ENCODE data around the gene RARRES1.

DNA sequence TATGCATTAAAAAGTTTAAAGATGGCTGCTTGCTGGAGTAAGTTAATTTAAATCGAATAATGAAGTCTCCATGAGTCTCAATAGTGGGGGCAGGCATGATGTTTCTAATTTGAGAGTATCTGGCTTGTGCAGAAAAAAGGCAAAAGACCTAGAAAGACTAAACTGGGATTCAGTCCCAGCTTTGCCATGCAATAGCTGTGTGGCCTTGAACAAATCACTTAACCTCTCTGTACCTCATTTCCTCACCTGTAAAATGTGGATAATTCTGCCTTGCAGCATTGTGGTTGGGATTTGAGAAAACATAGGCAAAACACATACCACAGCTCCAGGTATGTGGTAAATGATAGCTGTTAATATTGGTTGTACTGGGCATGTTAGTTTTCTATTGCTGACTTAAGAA lies 68.4 kb downstream of the RARRES1 start:
- TF ChIP-seq, protein P1, sequence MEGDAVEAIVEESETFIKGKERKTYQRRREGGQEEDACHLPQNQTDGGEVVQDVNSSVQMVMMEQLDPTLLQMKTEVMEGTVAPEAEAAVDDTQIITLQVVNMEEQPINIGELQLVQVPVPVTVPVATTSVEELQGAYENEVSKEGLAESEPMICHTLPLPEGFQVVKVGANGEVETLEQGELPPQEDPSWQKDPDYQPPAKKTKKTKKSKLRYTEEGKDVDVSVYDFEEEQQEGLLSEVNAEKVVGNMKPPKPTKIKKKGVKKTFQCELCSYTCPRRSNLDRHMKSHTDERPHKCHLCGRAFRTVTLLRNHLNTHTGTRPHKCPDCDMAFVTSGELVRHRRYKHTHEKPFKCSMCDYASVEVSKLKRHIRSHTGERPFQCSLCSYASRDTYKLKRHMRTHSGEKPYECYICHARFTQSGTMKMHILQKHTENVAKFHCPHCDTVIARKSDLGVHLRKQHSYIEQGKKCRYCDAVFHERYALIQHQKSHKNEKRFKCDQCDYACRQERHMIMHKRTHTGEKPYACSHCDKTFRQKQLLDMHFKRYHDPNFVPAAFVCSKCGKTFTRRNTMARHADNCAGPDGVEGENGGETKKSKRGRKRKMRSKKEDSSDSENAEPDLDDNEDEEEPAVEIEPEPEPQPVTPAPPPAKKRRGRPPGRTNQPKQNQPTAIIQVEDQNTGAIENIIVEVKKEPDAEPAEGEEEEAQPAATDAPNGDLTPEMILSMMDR (IDR thresholded peaks at IDR 0.05; ENCODE audit: poor library complexity) = no peak
- TF ChIP-seq EZH2phosphoT487 (IDR thresholded peaks at IDR 0.05; ENCODE audit: low read depth, severe bottlenecking, unreplicated experiment) = no peak

All from hepatocyte (in vitro differentiated cells).